Muscle layer of colon (tissue), 2 donors: ENCODE measurements around the gene SLC19A2.
"Not testable (repeated sequence)": the region's sequence is repeated elsewhere in the genome, so short reads cannot be mapped to it uniquely, and the experiment has no call there.

Source experiments
- H3K27ac ChIP-seq: one replicate; pipeline ENCODE4 v1.7.0; 2013; ENCODE audit warnings: low read depth, mild to moderate bottlenecking, low read length, moderate library complexity
- H3K27me3 ChIP-seq, 2 donors: one replicate each; pipeline ENCODE4 v1.7.0; 2013; ENCODE audit warnings: low read length in 2 of 2, mild to moderate bottlenecking in 2 of 2; ENCODE audit not compliant: insufficient read depth in 2 of 2, control insufficient read depth in 1 of 2
- H3K36me3 ChIP-seq: one replicate; pipeline ENCODE4 v1.7.0; 2013; ENCODE audit warnings: mild to moderate bottlenecking, low read length; ENCODE audit not compliant: insufficient read depth
- H3K4me1 ChIP-seq: one replicate; pipeline ENCODE4 v1.7.0; 2013; ENCODE audit warnings: mild to moderate bottlenecking, low read length; ENCODE audit not compliant: insufficient read depth
- H3K4me3 ChIP-seq, 2 donors: one replicate each; pipeline ENCODE4 v1.7.0; 2013; ENCODE audit warnings: low read length in 2 of 2, low read depth in 1 of 2, mild to moderate bottlenecking in 1 of 2, moderate library complexity in 1 of 2
- H3K9ac ChIP-seq: one replicate; pipeline ENCODE4 v1.7.0; 2013; ENCODE audit warnings: low read length
- H3K9me3 ChIP-seq: one replicate; pipeline ENCODE4 v1.7.0; 2013; ENCODE audit warnings: mild to moderate bottlenecking, low read length
- donor health status: abdominal sarcoma.
- donor health status: Adenocarcinoma of cecum.

The SLC19A2 gene

GRCh38 chr1:169503601-169504000 lies 17.9 kb upstream of the SLC19A2 start:
- not testable (repeated sequence) for H3K9ac ChIP-seq, H3K36me3 ChIP-seq, H3K4me1 ChIP-seq, H3K9me3 ChIP-seq, H3K27me3 ChIP-seq, H3K4me3 ChIP-seq, H3K27ac ChIP-seq

DNA sequence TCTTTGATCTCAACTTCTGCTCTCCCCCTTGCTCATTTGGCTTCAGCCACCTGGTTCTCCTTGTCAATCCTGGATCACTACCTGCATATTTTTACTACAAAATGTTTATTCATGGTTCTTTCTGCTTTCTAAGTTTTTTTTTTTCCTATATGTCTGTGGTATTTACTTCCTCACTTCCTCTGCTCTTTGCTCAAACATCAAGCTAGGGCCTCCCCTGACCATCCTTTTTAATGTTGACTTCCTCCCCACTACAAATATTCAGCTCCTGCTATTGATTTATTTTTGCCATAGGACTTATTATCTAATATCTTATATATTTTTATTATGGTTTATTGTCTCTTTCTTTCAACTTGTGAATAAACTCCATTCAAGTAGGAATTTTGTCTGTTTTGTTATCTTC lies 14.1 kb upstream of the SLC19A2 start:
- H3K4me3 ChIP-seq = no peak overlapping the region
- H3K27ac ChIP-seq = no peak overlapping the region
- H3K9me3 ChIP-seq = no peaks in the 10 kb centered on the region
- H3K4me1 ChIP-seq = no peaks in the 10 kb centered on the region
- no peaks in the 10 kb centered on the region for H3K36me3 ChIP-seq
- H3K9ac ChIP-seq = no peak overlapping the region
- H3K27me3 ChIP-seq = no peaks in the 10 kb centered on the region

- Histone ChIP-seq H3K27ac (no peak overlapping the region), H3K36me3 (no peaks in the 10 kb centered on the region), H3K9ac (no peak overlapping the region), H3K9me3 (no peaks in the 10 kb centered on the region), H3K27me3 (no peaks in the 10 kb centered on the region), H3K4me3 (no peak overlapping the region), H3K4me1 (no peaks in the 10 kb centered on the region)
These were observed 11.6 kb upstream of the SLC19A2 start for GRCh38 chr1:169497317-169497716.

DNA sequence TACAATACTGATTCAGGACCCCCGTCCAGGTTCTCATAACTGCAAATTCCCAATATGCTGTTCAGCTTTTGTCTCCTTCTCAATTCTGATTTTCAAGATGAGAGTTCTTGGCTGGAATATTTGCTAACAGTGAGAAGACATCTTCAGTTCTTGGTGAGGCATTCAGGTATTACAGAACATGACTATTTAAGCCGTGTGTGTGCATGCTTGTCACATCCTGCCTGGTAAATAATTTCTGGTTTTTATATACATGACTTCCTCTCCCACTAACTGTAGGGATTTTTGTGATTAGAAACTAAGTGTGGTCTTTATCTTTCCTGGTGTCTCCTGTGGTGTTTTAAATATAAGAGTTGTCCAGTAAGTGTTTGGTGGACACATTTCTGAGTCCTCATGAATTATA lies 10.2 kb upstream of the SLC19A2 start:
- Histone ChIP-seq H3K9ac (no peak overlapping the region), H3K27ac (no peak overlapping the region), H3K4me3 (no peak overlapping the region), H3K9me3 (no peaks in the 10 kb centered on the region), H3K4me1 (no peaks in the 10 kb centered on the region), H3K36me3 (no peaks in the 10 kb centered on the region), H3K27me3 (no peaks in the 10 kb centered on the region)

DNA sequence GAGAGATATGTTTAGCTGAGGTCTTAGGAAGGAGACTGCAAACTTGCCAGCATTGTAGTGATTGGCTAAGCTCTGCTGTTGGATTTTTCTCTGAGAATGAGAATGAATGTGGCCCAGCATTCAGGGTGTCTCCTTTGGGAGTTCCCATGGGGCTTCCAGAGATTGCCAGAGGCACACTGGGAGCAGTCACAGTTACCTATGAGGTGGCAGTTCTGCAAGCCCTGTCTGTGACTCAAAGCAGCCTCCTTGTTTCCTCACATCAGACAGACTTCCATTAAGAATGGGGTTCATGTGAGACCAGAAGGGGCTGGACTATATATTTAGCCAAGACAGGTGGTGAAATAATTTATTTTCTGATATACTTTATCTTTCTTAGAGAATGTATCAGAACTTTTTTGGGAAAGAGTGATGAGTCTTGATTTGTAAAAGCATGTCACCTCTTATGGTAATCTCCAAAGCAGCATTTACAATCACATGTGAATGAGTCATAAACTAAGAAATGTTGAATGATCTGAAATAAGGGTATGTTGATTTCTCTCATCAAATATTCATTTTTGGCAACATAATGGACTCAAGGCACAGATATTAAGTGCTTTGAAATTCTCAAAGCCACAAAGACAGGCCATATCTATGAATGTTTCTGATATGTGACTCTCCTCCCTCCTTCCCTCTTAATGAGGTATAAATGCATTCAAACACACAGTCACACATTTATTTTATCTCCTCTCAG lies 9.5 kb upstream of the SLC19A2 start:
- no peak overlapping the region for H3K27ac ChIP-seq

GRCh38 chr1:169494343-169494742 lies 8.6 kb upstream of the SLC19A2 start:
- Histone ChIP-seq H3K9ac (no peak overlapping the region), H3K36me3 (no peaks in the 10 kb centered on the region), H3K9me3 (no peaks in the 10 kb centered on the region), H3K4me3 (no peak overlapping the region), H3K27ac (no peak overlapping the region), H3K27me3 (no peaks in the 10 kb centered on the region), H3K4me1 (no peaks in the 10 kb centered on the region)

More for the DNA sequence above, 9.5 kb upstream of the SLC19A2 start:
- Histone ChIP-seq H3K27me3 (no peaks in the 10 kb centered on the region), H3K9ac (no peak overlapping the region), H3K9me3 (no peaks in the 10 kb centered on the region), H3K4me3 (no peak overlapping the region), H3K36me3 (no peaks in the 10 kb centered on the region), H3K4me1 (no peaks in the 10 kb centered on the region)

DNA sequence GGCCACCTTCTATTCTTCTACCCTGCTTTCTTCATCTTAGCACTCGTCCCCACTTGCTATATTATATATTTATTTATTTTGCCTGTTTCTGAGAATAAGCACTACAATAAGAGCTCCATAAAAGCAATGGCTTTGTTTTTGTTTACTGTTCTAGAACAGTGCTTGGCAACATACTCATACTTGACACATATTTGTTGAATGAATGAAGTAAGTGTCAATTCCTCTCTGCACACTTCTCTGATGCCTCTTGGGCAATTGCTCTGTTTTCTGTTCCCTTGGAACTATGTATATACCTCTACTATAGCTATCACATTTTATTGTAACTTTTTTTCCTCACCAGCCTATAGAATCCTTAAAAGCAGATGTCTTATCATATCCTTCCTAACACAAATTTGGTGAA lies 7.5 kb upstream of the SLC19A2 start:
- Histone ChIP-seq H3K9me3 (no peaks in the 10 kb centered on the region), H3K4me1 (no peaks in the 10 kb centered on the region), H3K27me3 (no peaks in the 10 kb centered on the region), H3K27ac (no peak overlapping the region), H3K4me3 (no peak overlapping the region), H3K9ac (no peak overlapping the region), H3K36me3 (no peaks in the 10 kb centered on the region)

DNA sequence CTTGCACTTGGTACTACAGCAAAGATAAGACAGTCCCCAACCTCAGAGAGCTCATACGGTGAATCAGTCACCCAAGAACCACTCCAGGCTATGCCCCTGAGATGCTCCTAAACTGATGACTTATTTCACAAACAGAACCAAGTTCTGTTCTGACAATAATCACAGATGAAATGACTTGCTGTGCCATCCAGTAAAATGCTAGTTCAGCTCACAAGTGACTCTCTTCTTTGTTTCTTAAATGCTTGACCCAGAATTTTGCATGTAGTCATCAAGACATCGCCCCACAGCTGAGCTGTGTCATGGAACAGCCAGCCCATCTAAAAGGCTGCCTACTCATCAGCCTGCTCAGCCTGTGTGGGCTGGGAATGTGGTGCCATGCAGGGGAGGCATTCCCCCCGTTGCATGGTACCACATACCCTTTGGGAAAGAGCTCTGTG lies 6.1 kb upstream of the SLC19A2 start:
- Histone ChIP-seq H3K27ac (no peak overlapping the region), H3K36me3 (no peaks in the 10 kb centered on the region), H3K9ac (no peak overlapping the region), H3K9me3 (no peaks in the 10 kb centered on the region), H3K27me3 (no peaks in the 10 kb centered on the region), H3K4me1 (peaks cover 5% of the 10 kb centered on the region), H3K4me3 (no peak overlapping the region)

DNA sequence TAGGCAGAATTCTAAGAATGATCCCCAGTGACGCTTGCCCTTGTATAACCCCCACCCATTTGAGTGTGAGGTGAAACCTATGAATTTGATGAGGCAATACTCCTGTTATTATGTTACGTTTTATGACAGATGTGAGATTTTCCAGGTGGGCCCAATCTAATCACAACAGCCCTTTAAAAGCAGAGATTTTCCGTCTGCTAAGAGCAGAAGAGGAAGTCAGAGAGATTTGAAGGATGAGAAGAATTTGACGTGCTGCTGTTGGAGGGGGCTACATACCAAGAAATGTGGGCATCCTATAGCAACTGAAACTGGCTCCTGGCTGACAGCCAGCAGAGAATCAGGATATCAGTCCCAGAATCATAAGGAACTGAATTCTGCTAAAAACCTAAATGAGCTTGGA lies 2.4 kb upstream of the SLC19A2 start:
- H3K27me3 ChIP-seq = no peaks in the 10 kb centered on the region
- H3K4me3 ChIP-seq = no peak overlapping the region
- peaks cover 29% of the 10 kb centered on the region for H3K4me1 ChIP-seq
- no peak overlapping the region for H3K9ac ChIP-seq
- H3K36me3 ChIP-seq = no peaks in the 10 kb centered on the region
- no peak overlapping the region for H3K27ac ChIP-seq
- H3K9me3 ChIP-seq = no peaks in the 10 kb centered on the region

DNA sequence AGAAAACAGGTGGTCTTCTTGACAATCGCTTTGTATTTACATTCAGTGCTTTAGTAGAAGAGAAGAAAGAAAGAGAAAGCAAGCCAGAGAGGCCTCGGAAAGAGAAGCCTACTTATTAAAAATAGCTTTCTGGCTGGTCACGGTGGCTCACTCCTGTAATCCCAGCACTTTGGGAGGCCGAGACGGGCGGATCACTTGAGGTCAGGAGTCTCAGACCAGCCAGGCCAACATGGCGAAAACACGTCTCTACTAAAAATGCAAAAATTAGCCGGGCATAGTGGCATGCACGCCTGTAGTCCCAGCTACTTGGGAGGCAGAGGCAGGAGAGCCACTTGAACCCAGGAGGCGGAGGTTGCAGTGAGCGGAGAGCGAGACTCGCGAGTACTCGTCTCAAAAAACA lies 1.8 kb upstream of the SLC19A2 start:
- no peak overlapping the region for H3K9ac ChIP-seq
- no peaks in the 10 kb centered on the region for H3K9me3 ChIP-seq
- no peaks in the 10 kb centered on the region for H3K27me3 ChIP-seq
- H3K4me3 ChIP-seq = no peak overlapping the region
- no peaks in the 10 kb centered on the region for H3K36me3 ChIP-seq
- H3K27ac ChIP-seq = no peak overlapping the region
- H3K4me1 ChIP-seq = peaks cover 29% of the 10 kb centered on the region

GRCh38 chr1:169487133-169487532 lies 1.4 kb upstream of the SLC19A2 start:
- peak overlapping the region; percentile 87 for H3K27ac ChIP-seq
- H3K9ac ChIP-seq = peak overlapping the region; percentile 71
- H3K4me3 ChIP-seq = peak overlapping the region in 1 of 2 donors; percentile 83
- peaks cover 29% of the 10 kb centered on the region for H3K4me1 ChIP-seq
- H3K36me3 ChIP-seq = no peaks in the 10 kb centered on the region
- H3K27me3 ChIP-seq = no peaks in the 10 kb centered on the region
- no peaks in the 10 kb centered on the region for H3K9me3 ChIP-seq
